Measurements from ENCODE around the gene PDE1C. TPM values are rescaled to one million over a fixed set of nuclear protein-coding genes. Genes with fewer than 3 reads are reported as not detected.

PDE1C gene
- total and polyA plus RNA-seq, 2 donors (not counting 1 experiment from before 2014, with no cell fraction given) = 0.52 TPM; not detected in 1

DNA sequence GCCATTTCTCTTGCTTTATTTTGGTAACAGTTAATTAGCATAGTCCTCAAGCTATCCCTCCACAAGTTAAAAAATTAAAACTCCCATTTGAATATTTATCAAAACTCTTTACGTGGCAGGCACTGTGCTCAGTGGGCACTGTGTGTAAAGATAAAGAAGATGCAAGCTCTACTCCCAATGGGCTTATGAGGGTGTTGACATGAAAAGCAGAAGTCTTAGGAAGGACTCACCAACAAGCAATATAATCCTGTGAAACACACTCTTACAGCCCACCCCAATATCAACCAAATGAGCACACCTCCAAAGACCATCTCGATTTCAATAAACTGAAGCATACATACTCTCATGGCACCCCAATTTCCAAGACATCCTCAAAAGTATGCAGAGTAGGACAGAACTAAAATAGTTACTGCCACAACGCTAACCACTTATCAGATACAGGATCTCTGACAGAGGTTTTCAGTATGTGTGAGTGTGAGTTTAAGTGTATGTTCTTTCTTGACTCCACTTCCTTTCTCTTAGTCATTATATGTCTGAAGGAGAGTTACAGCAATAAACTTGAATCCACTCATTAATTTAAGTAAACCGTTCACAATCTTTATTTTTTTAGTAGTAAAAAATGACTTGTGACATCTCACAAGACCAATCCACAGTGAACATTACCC, 120.0 kb downstream of the PDE1C start:
- H3K27me3 Mint-ChIP-seq = no peaks in the 10 kb centered on the region

DNA sequence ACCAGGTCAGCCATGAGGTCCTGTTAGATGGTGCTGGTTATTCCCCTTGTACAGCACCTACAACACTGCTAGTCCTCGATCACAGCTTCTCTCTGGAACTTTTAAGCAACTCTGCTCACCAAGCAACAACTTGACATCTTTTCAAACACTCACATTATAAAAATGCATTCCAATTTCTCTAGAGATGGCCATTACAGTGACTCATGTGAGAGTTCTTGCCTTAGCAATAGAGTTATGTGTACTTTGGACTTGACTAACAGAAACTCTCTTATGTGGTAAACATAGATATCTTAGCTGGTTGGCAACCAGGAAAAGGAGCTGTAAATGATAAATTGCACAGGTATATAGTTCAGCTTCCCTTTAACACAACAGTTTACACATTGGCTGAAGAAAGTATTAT, 122.2 kb downstream of the PDE1C start:
- ChIA-PET POLR2A (no interaction called here), CTCF (no interaction called here)
- Histone ChIP-seq H4K20me1 (ENCODE audit: control insufficient read depth, insufficient read depth, low read length, poor library complexity, severe bottlenecking) (no peaks in the 10 kb centered on the region), H3K9me3 (ENCODE audit: control extremely low read depth in 1 of 3, control insufficient read depth in 2 of 3, insufficient read depth in 1 of 3, low read length in 2 of 3) (peaks cover 0 to 4% (median 0%) of the 10 kb centered on the region in 3 donors), H2AFZ (ENCODE audit: insufficient read depth, low read depth, low read length, poor library complexity, severe bottlenecking) (no peak overlapping the region), H3K27me3 (replicated peaks in 1 of 4; ENCODE audit: control extremely low read depth in 1 of 4, control insufficient read depth in 3 of 4, insufficient read depth in 4 of 4, low read length in 3 of 4) (no peaks in the 10 kb centered on the region), H3K79me2 (ENCODE audit: control insufficient read depth, insufficient read depth, low read length) (no peaks in the 10 kb centered on the region), H3K36me3 (replicated peaks in 1 of 2; ENCODE audit: control extremely low read depth in 1 of 2, control insufficient read depth in 1 of 2, extremely low read depth in 1 of 2, insufficient read depth in 2 of 2, low read length in 1 of 2) (no peaks in the 10 kb centered on the region), H3K4me1 (ENCODE audit: control insufficient read depth in 2 of 2, insufficient read depth in 2 of 2, low read length in 2 of 2) (no peaks in the 10 kb centered on the region), H3K4me2 (replicated peaks; ENCODE audit: low read depth, low read length, poor library complexity, severe bottlenecking) (no peak overlapping the region), H3K4me3 (ENCODE audit: control extremely low read depth in 1 of 5, extremely low read depth in 1 of 5, insufficient read depth in 1 of 5, low read depth in 2 of 5, low read length in 4 of 5) (no peak overlapping the region), H3K9ac (ENCODE audit: low read length) (no peak overlapping the region), H3K27ac (ENCODE audit: low read length in 2 of 2) (no peak overlapping the region)
- Mint-ChIP-seq H3K4me1 (no peaks in the 10 kb centered on the region), H3K9me3 (ENCODE audit: insufficient read depth) (peaks cover 9% of the 10 kb centered on the region), H3K27me3 (no peaks in the 10 kb centered on the region), H3K27ac (no peak overlapping the region), H3K4me3 (no peak overlapping the region)
- ATAC-seq (ENCODE audit: low read depth) (no peak), DNase-seq (no peak)
- TF ChIP-seq, protein P1, sequence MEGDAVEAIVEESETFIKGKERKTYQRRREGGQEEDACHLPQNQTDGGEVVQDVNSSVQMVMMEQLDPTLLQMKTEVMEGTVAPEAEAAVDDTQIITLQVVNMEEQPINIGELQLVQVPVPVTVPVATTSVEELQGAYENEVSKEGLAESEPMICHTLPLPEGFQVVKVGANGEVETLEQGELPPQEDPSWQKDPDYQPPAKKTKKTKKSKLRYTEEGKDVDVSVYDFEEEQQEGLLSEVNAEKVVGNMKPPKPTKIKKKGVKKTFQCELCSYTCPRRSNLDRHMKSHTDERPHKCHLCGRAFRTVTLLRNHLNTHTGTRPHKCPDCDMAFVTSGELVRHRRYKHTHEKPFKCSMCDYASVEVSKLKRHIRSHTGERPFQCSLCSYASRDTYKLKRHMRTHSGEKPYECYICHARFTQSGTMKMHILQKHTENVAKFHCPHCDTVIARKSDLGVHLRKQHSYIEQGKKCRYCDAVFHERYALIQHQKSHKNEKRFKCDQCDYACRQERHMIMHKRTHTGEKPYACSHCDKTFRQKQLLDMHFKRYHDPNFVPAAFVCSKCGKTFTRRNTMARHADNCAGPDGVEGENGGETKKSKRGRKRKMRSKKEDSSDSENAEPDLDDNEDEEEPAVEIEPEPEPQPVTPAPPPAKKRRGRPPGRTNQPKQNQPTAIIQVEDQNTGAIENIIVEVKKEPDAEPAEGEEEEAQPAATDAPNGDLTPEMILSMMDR (IDR thresholded peaks at IDR 0.05) = no peak
- no peak for TF ChIP-seq EZH2 (IDR thresholded peaks at IDR 0.05; ENCODE audit: borderline replicate concordance, insufficient read depth, low read depth, low read length, poor library complexity, severe bottlenecking)
- intact Hi-C loops (cut with micrococcal nuclease) = no loop called here
- 100% methylated on average over 1 of the region's 1 CpG for whole genome bisulfite sequencing (ENCODE audit: insufficient coverage)

More for the DNA sequence above, 120.0 kb downstream of the PDE1C start:
- Histone ChIP-seq H2AFZ (ENCODE audit: insufficient read depth, low read depth, low read length, poor library complexity, severe bottlenecking) (no peak overlapping the region), H3K36me3 (replicated peaks in 1 of 2; ENCODE audit: control extremely low read depth in 1 of 2, control insufficient read depth in 1 of 2, extremely low read depth in 1 of 2, insufficient read depth in 2 of 2, low read length in 1 of 2) (no peaks in the 10 kb centered on the region), H3K27me3 (replicated peaks in 1 of 4; ENCODE audit: control extremely low read depth in 1 of 4, control insufficient read depth in 3 of 4, insufficient read depth in 4 of 4, low read length in 3 of 4) (no peaks in the 10 kb centered on the region), H3K4me1 (ENCODE audit: control insufficient read depth in 2 of 2, insufficient read depth in 2 of 2, low read length in 2 of 2) (no peaks in the 10 kb centered on the region), H3K4me2 (replicated peaks; ENCODE audit: low read depth, low read length, poor library complexity, severe bottlenecking) (no peak overlapping the region), H3K9me3 (ENCODE audit: control extremely low read depth in 1 of 3, control insufficient read depth in 2 of 3, insufficient read depth in 1 of 3, low read length in 2 of 3) (peaks cover 0 to 6% (median 0%) of the 10 kb centered on the region in 3 donors), H3K27ac (ENCODE audit: low read length in 2 of 2) (no peak overlapping the region), H4K20me1 (ENCODE audit: control insufficient read depth, insufficient read depth, low read length, poor library complexity, severe bottlenecking) (no peaks in the 10 kb centered on the region), H3K79me2 (ENCODE audit: control insufficient read depth, insufficient read depth, low read length) (no peaks in the 10 kb centered on the region), H3K4me3 (ENCODE audit: control extremely low read depth in 1 of 5, extremely low read depth in 1 of 5, insufficient read depth in 1 of 5, low read depth in 2 of 5, low read length in 4 of 5) (no peak overlapping the region), H3K9ac (ENCODE audit: low read length) (no peak overlapping the region)
- TF ChIP-seq EZH2 (IDR thresholded peaks at IDR 0.05; ENCODE audit: borderline replicate concordance, insufficient read depth, low read depth, low read length, poor library complexity, severe bottlenecking) = no peak
- no peak for ATAC-seq (ENCODE audit: low read depth)
- no peak overlapping the region for H3K27ac Mint-ChIP-seq
- intact Hi-C loops (cut with micrococcal nuclease) = no loop called here
- WGBS (ENCODE audit: insufficient coverage) = no CpG with 5 or more reads among the region's 4 CpGs
- H3K4me1 Mint-ChIP-seq = no peaks in the 10 kb centered on the region
- DNase-seq = no peak
- H3K4me3 Mint-ChIP-seq = no peak overlapping the region
- peaks cover 7% of the 10 kb centered on the region for H3K9me3 Mint-ChIP-seq (ENCODE audit: insufficient read depth)
- POLR2A ChIA-PET = no interaction called here
- CTCF ChIA-PET = no interaction called here
